GM12864 (cell line): Measurements from ENCODE around the gene TPM1.

ENCODE experiments used
- DNase-seq: peaks from one replicate; pipeline ENCODE4 v3.0.0-alpha.2; 2011; ENCODE audit warnings: low read depth
- H3K4me3 ChIP-seq: 2 replicates; pipeline ENCODE4 v1.5.1; 2011; ENCODE audit warnings: mild to moderate bottlenecking, low read depth, low read length, control low read depth
- TF ChIP-seq, protein P1 (sequence below): IDR thresholded peaks from 2 replicates; pipeline ENCODE4 v1.5.1; 2011; ENCODE audit warnings: low read depth, mild to moderate bottlenecking, moderate library complexity, low read length, control low read depth, inconsistent platforms; ENCODE audit errors: missing control alignments

TPM1 gene

GRCh38 chr15:63080634-63081250 is 38.2 kb downstream of the TPM1 start:
- no peak for DNase-seq
- TF ChIP-seq, protein P1, sequence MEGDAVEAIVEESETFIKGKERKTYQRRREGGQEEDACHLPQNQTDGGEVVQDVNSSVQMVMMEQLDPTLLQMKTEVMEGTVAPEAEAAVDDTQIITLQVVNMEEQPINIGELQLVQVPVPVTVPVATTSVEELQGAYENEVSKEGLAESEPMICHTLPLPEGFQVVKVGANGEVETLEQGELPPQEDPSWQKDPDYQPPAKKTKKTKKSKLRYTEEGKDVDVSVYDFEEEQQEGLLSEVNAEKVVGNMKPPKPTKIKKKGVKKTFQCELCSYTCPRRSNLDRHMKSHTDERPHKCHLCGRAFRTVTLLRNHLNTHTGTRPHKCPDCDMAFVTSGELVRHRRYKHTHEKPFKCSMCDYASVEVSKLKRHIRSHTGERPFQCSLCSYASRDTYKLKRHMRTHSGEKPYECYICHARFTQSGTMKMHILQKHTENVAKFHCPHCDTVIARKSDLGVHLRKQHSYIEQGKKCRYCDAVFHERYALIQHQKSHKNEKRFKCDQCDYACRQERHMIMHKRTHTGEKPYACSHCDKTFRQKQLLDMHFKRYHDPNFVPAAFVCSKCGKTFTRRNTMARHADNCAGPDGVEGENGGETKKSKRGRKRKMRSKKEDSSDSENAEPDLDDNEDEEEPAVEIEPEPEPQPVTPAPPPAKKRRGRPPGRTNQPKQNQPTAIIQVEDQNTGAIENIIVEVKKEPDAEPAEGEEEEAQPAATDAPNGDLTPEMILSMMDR, result no peak
- no peak overlapping the region for H3K4me3 ChIP-seq

- no peak overlapping the region for H3K4me3 ChIP-seq
- TF ChIP-seq, protein P1, result no peak
- no peak for DNase-seq
Measured at GRCh38 chr15:63082366-63082765, 39.8 kb downstream of the TPM1 start.

- no peak for DNase-seq
- H3K4me3 ChIP-seq, result no peak overlapping the region
- TF ChIP-seq, protein P1, result no peak
Measured at GRCh38 chr15:63083044-63083443, 40.5 kb downstream of the TPM1 start.

DNA sequence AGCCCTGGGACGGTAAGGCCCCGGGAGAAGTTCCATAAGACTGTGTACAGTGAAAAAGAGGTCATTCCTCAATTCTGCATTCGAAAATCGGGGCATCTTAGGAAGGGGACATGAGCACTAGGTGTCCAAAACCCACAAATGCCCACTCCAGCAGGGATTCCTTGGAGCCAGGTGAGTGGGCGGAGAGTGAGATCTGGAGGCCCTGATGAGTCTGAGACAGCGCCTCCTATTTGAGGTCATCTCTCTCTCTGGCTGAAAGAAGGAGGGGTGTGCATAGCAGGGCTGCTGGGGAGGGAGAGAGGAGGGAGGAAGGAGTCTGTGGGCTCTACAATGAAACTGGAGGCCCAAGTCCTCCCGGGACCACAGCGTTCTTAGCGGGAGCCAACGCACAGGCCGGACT is 41.0 kb downstream of the TPM1 start:
- no peak overlapping the region for H3K4me3 ChIP-seq
- TF ChIP-seq, protein P1, result no peak
- no peak for DNase-seq

- DNase-seq, result no peak
- no peak overlapping the region for H3K4me3 ChIP-seq
- TF ChIP-seq, protein P1, result no peak
Measured at GRCh38 chr15:63084806-63085205, 42.3 kb downstream of the TPM1 start.

- TF ChIP-seq, protein P1, result no peak
- DNase-seq, result no peak
- H3K4me3 ChIP-seq, result no peak overlapping the region
Measured at GRCh38 chr15:63085289-63085688, 42.7 kb downstream of the TPM1 start.

GRCh38 chr15:63086271-63086670 is 43.7 kb downstream of the TPM1 start:
- no peak for DNase-seq
- TF ChIP-seq, protein P1, result no peak
- no peak overlapping the region for H3K4me3 ChIP-seq
